Measurements from ENCODE around the gene COPS2.

COPS2 gene

DNA sequence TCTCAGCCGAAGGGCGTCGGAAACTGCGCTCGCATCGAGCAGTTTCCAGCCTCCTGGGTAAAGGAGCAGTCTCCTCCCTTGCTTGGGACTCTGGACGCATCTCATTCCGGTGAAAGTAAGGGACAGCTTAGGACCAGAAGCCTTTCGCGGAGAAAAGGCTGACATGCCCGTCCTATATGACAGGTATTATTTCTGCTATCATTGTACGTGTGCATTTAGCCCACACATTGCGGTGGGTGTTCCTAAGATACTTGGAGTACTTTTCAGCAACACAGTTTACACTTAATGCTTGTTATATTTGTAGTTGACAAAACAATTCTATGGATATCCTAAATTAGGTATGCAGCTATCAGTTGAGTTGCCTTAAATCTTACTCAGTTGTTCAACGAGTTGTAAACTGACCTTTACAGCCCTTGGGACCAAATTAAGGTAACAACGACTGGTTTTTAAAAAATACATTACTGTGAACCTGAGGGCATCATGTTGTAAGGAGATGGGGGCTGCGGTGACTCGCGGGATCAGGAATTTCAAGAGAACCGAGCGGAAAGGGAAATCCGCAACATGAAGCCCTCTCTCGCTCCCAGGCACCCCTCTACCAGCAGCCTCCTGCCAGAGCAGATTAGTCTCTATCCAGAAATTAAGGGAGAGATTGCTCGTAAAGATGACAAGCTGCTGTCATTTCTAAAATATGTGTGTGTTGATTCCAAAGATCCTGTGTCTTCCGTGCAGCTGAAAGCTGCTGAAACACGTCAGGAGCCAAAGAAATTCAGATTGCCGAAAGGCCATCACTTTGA is 632 bp upstream of the COPS2 start:
- DNase-seq = no peak

DNA sequence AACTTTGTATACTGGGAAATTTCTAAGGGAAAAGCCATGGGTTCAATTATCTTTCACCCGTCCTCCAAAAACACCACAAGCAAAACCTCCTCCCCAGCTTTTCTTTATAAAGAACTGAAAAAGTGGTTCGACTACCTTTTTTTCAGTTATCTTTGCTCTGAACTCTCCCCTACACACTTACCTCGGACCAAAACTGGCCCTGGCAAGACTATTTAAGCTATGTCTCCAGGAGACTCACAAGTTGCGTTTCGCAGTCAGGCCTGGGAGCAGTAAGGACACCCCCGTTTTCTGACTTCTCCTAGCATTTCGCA is 645 bp downstream of the COPS2 start:
- DNase-seq = no peak

DNA sequence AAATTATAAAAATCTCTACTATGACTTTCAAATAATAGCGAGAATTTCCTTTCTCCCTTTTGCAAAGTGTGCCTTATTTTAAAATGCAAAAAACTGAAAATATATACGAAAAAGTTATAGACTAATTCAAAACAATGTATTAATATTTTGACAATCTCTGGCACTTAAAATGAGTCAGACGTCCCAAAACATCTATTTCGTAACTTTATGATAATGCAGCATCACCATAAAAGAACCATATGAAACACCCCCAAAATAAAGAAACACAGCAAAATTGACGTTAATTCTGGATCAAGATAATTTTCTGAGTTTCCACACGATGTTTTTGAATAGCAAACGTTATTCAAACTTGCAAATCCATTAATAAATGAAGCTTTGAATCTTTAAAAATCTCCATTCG is 1.0 kb downstream of the COPS2 start:
- no peak for DNase-seq

DNA sequence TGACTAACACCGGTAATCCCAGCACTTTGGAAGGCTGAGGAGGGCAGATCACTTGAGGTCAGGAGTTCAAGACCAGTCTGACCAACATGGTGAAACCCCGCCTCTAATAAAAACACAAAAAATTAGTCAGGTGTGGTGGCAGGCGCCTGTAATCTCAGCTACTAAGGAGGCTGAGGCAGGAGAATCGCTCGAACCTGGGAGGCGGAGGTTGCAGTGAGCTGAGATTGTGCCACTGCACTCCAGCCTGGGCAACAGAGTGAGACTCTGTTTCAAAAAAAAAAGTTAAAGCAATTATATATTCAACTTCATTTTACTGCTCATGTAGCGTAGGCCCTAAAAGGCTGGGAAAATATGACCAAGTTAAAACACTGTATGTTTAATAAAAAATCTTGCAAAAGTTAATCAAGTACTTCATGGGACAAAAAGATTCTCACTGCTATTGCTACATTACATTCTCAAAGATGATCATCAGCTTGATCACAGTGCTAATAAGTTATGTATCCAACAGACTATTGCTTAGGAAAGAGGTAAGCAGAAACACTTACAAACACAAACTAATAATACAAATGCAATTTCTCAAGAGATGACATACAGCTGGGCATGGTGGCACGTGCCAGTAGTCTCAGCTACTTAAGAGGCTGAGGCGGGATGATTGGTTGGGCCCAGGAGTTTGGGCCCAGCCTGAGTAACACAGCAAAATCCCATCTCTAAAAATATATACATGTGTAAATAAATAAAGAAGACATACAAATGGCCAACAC is 2.7 kb downstream of the COPS2 start:
- no peak for DNase-seq

DNA sequence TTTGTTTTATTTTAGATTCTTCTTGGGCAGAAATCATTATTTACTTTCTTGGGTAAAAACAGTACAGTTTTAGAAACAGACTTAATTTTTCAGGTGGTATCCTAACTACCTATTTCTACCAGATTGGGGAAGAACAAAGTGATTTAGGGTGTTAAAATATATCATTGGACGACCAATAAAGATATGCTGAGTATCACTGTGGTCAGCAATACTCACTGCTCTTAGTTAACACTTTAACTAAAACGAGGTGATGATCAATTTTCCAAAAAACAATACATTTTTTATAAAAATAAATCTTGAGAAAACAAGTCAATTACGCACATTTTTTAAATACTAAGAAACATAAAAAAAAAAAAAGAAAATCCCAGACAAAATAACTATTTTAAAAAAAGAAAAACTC is 3.6 kb downstream of the COPS2 start:
- DNase-seq = no peak

DNA sequence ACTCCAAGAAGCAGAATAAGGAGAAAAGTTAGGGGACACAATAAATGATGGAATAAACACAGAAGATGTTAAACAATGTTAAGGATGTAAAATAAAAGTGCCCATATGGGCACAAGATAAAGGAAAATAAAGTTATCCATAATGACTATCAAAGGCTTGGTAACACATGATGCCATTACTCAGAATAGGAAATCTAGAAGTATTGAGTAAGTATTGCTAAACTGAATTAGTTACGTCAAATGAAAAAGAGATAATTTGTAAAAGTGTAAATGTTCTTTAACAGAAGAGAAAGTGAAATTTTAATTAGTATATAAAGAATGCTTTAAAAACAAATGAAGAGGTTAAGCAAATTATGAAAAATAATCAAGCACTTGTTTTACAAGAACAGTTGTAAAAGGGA is 6.7 kb downstream of the COPS2 start:
- DNase-seq = no peak

DNA sequence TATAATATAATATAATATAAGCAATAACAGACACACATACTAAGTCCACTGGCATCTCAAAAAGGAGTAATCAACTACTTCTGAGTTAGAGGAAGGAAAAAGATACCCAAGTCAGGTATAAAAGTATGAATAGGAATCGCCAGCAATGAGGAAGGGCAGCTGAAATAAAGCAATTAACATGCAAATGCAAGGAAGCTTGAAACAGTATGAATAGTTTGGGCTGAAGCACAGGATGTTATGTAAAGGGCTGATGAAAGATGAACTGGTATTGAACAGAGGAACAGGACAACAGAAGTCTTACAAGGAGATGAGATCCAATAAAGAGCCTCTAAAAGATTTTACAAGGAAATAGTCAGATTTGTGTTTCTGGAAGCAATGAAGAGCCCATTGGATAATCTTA is 7.1 kb downstream of the COPS2 start:
- DNase-seq = no peak

DNA sequence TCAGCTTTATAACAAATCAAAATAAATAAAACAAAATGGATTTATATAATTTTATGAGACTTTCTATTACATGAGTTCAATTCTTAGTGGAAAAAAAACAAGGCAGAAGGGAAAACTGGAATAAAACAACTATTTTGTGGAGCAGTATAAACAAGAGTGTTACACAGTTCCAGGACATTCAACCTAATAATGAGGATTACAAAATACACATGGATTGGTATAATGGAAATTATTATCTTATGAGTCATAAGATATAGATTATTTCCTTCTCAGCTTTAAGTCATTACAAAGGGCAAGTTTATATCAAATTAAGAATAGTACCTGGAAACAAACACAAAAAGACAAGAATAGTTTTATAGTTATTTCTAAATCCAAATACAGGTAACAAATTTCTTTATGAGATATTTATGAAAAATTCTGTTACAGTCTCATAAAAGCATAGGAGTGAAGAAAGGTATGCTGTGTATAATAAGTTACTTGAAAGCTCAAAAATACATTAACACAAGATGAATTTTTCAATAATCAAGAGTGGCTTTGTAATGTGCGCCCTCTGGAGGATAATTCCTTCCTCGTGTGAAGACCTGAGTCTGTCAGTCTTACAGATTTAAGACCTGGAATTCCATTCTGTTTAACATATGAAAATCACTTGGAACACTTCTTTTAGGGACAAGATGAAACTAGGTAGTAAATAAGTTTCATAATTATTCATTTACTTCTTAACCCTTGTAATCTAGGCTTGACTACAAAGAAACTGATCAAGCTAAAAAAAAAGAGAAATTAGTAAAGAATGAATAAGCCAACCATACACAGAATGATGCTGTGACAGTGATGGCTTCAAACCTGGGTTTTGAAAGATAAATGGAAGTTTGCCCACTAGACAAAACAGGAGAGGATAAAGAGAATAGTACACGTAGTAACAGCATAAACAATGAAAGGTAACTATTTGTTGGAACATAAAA is 9.5 kb downstream of the COPS2 start:
- DNase-seq = peak; percentile 20

DNA sequence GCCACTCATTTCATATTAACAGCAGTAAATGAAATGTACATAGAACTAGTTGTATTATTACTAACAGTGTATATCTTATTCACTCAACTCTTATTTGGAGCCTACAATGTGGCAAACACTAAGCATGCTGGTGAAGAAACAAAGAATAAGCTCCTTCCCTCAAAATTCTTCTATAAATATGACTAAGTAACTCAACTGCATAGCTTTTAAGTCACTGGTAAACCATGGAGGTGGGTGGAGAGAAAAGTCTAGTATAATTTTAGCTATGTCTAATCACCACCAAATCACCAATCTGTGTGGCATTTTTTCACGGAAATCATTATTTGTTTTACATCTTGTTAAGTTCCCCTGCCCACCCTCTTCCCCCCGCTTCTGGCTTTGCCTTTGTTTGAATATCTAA is 17.5 kb downstream of the COPS2 start:
- DNase-seq = no peak

DNA sequence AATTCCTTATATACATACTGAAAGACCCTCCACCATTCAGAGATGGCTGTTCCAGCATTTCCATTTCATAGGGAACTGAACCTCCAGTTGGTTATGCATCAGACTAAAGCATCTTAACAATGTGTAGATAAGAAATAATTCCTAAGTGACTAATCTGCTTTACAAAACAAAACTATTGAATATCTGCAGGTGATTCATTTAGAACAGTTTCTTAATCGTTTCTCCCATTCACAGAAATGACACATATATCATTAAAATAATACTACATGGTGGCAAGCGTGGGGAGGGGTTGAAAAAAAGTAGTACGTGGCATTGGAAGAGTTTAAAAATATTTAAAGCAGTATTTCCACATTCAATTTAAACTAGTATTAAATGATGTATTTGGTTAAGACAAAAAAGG is 19.5 kb downstream of the COPS2 start:
- DNase-seq = no peak

DNA sequence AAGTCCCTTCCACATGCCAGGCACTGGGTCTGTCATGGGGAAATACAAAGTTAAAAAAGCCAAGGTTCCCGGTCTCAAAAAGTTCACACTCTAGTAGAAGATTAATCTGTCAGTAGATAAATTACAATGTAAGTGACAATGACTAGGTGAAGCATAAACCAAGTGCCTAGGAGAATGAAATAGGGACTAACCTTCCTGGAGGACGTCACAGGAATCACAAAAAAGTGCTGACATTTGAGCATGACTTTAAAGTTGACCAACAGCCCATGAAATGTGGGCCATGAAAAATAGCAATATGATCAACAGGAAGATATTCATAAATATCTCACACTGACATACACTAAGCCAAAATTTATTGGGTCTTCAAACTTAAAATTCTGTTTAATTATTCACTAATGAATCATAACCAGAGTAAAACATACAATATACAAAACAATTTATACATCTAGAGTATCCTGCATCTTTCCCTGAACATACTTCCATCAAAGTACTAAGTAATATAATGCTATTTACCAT is 20.0 kb downstream of the COPS2 start:
- no peak for DNase-seq

DNA sequence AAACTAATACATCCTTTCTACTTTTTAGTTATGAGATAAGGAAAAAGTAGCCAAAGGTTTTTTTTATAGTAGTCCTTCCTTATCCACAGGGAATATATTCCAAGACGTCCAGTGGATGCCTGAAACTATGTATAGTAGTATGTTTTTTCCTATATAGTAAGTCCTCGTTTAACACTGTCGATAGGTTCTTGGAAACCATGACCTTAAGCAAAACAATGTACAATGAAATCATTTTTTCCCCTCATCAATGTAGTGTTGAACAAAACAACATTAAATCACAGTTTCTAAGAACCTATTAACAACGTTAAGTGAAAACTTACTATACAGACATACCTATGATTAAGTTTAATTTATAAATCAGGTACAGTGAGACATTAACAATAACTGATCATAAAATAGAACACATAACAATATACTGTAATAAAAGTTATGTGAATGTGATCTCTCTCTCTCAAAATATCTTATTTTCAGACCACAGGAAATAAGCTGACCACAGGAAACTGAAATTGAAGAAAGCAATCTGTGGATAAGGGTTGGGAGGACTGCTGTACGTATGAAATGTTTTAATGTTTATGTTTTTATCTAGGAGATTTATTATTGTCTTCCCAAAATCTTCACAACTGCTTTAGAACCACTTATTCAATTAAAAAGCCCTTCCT is 20.6 kb downstream of the COPS2 start:
- DNase-seq = no peak

DNA sequence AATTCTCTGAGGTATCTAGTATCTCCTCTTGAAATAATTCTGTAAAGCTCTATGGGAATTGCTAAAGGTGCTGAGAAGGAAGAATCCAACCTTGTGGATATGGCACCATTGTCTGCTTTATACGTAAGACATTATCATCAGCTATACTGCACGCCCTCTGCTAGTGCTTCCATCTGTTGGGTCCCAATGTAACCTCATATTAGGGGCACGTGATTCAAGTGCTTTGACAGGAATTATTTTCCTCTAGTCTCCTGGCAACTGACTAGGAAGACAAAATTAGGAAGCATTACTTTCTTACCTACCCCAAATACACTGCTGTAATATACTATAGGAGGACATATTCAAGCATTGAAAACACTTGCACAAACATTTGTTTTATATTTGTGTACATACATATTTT is 24.0 kb downstream of the COPS2 start:
- DNase-seq = peak; percentile 20

DNA sequence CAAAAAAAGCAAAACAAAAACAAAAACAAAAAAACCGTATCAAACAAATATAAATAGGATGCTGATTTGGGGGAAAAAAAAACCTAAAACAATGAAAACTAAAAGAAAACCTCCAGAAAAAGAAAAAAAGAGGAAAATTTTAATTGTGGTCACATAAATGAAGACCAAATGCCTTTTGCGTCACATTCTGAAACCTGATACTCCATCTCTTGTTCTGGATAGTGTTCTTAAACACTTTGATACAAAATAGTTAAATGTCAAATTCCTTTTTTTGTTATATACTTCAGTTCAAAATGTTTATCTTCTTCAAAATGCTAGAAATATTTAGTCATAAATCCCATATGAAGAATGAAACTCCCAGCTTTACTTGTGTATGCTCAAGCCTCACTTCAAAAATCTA is 31.0 kb downstream of the COPS2 start:
- DNase-seq = no peak

DNA sequence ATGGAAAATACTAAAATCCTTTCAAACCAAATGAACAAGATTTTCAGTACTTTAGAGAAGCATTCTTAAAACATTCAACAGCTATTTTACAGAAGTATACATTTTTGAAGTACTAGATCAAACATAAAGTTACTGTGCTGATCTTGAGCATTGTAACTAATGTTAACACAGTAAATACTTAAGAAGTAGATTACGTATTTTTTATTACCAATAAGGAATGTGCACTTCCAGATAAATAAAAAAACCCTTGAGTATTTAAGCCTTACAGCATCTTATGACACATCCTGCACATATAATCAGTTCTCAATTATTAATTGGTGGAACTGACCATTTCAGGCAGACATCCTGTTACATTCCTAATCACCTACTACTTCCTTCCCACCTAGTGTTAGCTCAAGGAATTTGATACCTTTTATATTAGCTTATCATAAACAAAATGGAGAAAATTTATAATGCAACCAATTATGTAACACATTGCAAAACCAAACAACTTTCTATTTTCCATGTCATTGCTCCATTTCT is 32.8 kb downstream of the COPS2 start:
- no peak for DNase-seq

DNA sequence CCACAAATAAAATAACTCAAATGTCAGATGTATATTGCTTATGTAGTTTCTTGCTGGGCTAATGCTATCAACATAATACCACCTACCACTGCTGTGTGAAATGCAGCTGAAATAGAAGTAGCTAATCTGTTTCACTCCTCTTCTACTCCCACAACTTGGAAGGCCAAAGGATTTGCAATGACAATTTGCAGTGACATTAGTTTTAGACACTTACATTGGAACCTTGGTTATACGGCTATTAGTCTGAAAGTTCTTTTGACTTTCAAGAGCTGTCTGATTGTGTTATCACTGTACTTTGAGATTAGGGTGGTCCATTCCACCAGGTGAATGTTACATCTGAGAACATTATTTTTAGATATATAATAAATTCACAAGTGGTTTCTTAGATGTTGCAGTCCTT is 33.5 kb downstream of the COPS2 start:
- DNase-seq = no peak

DNA sequence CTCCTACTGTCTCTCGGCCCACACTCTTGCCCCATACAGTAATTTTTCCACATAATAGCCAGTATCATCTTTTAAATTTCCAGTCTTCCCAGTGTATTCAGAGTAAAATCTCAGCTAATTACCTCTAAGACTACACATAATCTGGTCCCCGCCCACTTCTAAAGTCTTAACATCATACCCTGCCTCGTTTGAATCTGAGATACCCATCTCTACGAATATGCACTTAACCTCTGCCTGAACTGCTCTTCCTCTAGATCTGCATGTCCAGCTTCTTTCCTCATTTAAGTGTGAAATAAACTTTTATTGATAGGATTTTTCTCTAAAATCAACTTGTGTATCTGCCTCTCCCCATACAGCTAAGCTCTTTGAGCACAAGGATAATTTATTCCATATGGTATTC is 34.6 kb downstream of the COPS2 start:
- DNase-seq = no peak

DNA sequence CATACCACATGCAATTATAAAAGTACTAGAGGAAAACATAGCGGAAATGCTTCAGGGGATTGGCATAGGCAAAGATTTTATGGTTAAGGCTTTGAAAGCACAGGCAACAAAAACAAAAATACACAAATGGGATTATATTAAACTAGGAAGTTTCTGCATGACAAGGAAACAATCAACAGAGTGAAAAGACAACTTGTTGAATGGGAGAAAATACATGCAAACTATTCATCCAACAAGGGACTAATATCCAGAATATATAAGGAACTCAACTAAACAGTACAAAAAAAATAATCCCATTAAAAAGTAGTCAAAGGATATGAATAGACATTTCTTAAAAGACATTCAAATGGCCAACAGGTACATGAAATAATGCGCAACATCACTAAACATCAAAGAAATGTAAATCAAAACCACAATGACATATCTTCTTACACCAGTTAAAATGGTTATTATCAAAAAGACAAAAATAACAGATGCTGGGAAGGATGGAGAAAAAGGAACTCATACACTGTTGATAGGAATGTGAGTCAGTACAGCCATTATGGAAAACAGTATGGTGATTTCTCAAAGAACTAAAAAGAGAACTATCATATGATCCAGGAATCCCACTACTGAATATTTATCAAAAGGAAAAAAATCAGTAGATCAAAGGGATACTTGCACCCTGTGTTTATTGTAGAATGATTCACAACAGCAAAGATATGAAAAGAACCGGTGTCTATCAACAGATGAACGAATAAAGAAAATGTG is 39.1 kb downstream of the COPS2 start:
- DNase-seq = no peak

DNA sequence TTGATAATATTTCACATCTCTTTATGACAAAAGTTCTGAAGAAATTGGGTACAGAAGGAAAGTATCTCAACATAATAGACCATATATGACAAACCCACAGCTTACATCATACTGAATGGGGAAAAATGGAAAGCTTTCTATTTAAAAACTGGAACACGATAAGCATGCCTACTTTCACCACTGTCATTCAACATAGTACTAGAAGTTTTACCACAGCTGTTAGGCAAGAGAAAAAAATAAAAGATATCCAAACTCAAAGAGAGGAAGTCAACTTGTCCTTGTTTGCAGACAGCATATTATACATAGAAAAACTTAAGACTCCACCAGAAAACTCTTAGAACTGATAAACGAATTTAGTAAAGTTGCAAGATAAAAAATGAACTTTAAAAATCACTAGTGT is 40.3 kb downstream of the COPS2 start:
- DNase-seq = no peak

DNA sequence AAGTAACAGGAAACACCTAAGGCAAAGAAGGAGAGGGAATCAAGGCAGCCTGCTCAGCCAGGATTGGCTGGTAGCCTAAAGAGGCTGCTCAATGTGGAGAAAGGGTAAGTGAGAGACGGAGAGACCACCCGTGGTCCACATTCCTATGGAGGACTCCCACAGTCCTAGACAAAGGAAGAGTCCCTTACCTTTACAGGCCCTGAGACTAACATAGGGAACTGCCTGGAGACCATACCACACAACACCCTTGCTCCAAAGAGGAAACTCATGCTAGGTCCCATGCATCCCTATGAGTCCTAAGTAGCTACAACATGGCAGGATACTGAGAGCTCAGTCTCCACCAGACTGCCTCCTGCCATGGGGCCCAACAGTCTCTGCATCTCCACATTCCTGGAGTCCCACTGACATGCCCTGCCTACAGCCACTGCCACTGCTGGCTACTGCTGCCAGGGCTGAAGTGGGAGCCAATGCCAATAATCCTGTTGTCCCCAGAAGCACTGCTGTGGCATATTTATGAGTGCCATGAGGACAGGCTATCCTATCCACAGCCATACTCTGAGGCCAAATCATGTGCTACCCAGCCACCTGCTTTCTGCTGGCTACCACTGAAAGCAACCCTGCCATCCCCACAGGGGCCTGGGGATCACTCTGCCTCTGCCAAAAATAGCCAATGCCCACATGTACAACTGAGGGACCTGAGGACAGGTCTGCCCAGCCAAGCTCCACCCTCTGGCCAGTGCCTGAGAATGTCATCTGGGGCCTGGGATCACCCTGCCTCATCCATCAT is 45.0 kb downstream of the COPS2 start:
- DNase-seq = no peak

DNA sequence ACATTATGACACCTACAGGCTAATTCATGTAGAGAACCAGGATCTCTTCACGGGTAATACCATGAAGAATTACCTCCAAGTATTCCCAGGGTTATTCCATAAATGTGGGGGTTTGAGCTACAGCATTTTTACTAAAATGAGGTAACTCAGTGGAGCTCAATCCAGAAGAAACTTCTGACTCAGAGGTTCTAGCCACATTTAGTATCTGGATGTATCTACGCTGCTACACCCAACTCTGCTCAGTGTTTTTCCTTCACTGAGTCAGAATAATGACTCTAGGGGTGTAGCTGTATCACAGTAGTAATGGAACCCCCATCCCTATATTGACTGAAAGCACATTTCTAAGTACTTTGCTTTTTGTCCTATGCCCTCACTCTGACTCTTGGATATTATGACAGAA is 52.4 kb downstream of the COPS2 start:
- no peak for DNase-seq
